Effector memory CD8-positive, alpha-beta T cell (primary cell): Measurements from ENCODE around the gene LLGL1.

Experiments used
- ATAC-seq: fragments of 150-1000 bp; cut with Tn5 transposase; replicated peaks from 2 replicates; pipeline ENCODE4 v1.10.0; 2021; ENCODE audit warnings: mild to moderate bottlenecking, moderate library complexity
- DNase-seq, 3 experiments: peaks; one replicate each; pipeline ENCODE4 v3.0.0; 2021
- H3K27ac Mint-ChIP-seq, 2 donors: one replicate each; pipeline ENCODE4 v1.8.0; 2022; ENCODE audit warnings: mild to moderate bottlenecking in 2 of 2, mixed read lengths in 2 of 2, moderate library complexity in 2 of 2
- H3K27me3 Mint-ChIP-seq, 2 donors: one replicate each; pipeline ENCODE4 v1.8.0; 2022; ENCODE audit warnings: mixed read lengths in 2 of 2
- H3K36me3 Mint-ChIP-seq: one replicate; pipeline ENCODE4 v1.8.0; 2022; ENCODE audit warnings: mild to moderate bottlenecking, moderate library complexity, mixed read lengths; ENCODE audit not compliant: insufficient read depth
- H3K4me1 Mint-ChIP-seq, 2 donors: one replicate each; pipeline ENCODE4 v1.8.0; 2022; ENCODE audit warnings: low read depth in 2 of 2, mixed read lengths in 2 of 2
- H3K4me3 Mint-ChIP-seq, 2 donors: one replicate each; pipeline ENCODE4 v1.8.0; 2022; ENCODE audit warnings: mild to moderate bottlenecking in 2 of 2, mixed read lengths in 2 of 2, moderate library complexity in 2 of 2
- H3K9me3 Mint-ChIP-seq, 2 donors: one replicate each; pipeline ENCODE4 v1.8.0; 2022; ENCODE audit warnings: mixed read lengths in 2 of 2

The LLGL1 gene

DNA sequence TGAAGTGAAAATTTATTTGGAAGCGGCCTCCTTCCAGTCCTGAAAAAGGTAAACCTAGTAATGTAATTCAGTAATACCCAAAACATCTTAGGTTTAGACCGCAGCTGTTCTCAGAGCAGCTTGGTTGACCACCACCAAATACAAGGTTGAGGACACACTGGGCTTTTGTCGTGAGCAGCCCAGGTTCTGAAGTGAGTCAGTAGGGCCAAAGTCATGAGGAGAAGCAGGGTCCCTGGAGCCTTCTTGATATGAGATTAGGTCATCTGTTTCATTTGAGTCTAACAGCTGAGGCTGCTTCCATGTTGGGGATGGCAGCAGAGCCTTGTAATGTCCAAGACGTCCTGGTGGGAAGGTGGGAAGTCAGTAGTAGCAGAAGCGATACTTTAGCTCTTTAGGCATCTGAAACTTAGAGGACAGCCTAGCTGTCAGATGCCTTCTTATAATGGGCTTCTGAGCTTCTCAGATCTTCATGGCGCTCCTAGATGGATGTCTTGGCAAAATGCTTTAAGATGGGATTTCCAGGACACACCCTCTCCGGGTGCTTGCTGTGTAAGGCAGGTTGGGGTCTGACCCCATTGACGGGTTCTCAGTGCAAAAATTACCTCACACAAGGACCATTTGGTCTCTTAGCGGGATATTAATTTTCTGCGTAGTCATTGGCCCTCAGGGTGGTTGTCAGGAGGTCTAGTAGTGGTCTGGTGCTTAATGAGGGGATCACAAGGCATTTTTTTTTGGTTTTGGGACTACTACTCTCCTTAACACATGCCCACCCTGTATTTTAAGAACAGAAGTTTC is 39.4 kb upstream of the LLGL1 start:
- no peak for ATAC-seq
- no peaks in the 10 kb centered on the region for H3K9me3 Mint-ChIP-seq

DNA sequence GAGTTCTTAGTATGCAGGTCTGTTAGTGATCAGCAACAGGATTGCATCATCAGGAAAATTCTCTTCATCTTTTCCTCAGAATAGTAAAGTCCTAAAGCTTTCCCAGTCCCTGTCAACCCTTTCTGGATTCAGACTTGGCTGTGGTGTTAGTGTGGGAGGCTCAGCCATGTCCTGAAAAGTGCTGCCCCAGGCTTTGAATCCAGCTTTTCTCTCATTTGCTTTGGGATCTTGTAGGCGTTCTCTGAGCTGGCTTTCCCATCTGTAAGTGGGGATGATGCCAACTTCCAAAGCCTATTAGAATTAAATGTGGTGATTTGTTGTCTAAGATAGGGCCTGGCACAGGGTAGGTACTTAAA is 38.8 kb upstream of the LLGL1 start:
- Mint-ChIP-seq H3K27ac (peak overlapping the region; percentile 45 to 98), H3K36me3 (peaks cover 68% of the 10 kb centered on the region), H3K9me3 (no peaks in the 10 kb centered on the region), H3K27me3 (no peaks in the 10 kb centered on the region), H3K4me1 (peaks cover 66 to 72% of the 10 kb centered on the region in 2 donors), H3K4me3 (peak overlapping the region; percentile 94 to 96)
- ATAC-seq (no peak), DNase-seq (no peak)

More for the DNA sequence above, 39.4 kb upstream of the LLGL1 start:
- H3K36me3 Mint-ChIP-seq = peaks cover 72% of the 10 kb centered on the region
- H3K4me1 Mint-ChIP-seq = peaks cover 60 to 66% of the 10 kb centered on the region in 2 donors
- H3K27me3 Mint-ChIP-seq = no peaks in the 10 kb centered on the region
- peak overlapping the region; percentile 98 to 99 for H3K27ac Mint-ChIP-seq
- peak overlapping the region; percentile 94 to 96 for H3K4me3 Mint-ChIP-seq
- DNase-seq = no peak

DNA sequence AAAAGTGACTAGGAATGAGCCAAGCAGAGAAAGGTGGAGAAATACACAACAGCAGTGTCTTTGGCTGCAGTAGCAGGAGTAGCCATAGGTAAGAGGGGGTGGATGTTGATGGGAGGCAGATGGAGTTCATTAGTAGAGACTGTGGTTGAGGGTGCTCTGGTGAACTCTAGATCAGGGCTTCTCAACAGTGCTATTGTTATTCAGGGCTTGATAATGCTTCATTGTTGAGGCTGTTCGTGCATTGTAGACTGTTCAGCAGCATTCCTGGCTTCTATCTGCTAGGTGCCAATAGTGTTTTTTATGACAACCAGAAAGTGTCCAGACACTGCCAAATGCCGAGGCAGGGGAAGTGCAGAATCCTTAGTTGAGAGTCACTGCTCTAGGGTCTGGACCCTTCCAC is 38.2 kb upstream of the LLGL1 start:
- Mint-ChIP-seq H3K27ac (peak overlapping the region; percentile 45 to 98), H3K36me3 (peaks cover 64% of the 10 kb centered on the region), H3K4me1 (peaks cover 65 to 74% of the 10 kb centered on the region in 2 donors), H3K9me3 (no peaks in the 10 kb centered on the region), H3K4me3 (peak overlapping the region; percentile 94 to 96), H3K27me3 (no peaks in the 10 kb centered on the region)
- no peak for ATAC-seq
- no peak for DNase-seq

DNA sequence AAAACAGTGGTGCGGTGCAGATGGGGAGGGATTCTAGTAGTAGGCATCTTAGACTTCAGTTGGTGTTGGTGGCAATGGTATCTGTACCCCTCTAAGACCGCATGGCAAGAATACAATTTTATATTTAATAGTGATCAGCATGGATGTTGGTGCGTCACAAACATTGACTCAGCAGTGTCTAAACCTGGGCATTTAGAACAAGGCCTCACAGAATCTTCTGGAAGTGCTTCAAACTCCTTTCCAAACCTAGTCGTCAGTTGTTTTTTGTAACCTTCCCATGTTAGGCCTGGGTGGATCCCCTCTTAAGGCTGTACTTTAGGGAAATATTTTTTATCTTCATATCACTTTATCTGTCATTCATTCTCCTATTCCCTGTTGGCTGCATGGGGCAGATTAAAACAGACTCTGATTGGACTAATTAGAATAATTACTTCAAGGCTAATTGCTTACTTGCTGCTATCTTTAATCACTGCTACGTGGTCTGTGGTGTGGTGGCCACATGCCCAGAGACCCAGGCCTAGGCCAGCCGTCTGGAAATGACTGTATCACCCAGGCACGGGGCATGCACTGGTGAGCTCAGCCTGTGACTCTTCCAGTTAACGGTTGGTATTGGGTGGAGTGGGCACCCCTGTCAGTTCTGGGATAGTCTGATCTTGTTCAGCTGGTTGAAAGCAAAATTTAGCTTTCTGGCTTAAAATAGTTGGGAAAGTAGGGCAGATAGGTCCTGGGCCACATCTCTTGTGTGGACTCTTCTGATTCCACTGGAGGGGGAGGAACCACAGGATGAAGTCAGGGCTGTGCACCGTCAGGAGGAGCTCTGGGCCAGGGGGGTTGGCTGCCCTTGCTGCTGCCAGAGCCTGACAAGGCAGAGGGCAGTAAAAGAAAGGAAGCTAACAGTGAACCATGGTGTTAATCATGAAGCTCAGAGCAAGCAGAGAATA is 37.3 kb upstream of the LLGL1 start:
- H3K4me3 Mint-ChIP-seq = peak overlapping the region; percentile 94 to 96
- no peaks in the 10 kb centered on the region for H3K9me3 Mint-ChIP-seq
- peaks cover 61 to 67% of the 10 kb centered on the region in 2 donors for H3K4me1 Mint-ChIP-seq
- no peak for DNase-seq
- H3K27me3 Mint-ChIP-seq = no peaks in the 10 kb centered on the region
- no peak for ATAC-seq
- peak overlapping the region; percentile 45 to 98 for H3K27ac Mint-ChIP-seq
- peaks cover 59% of the 10 kb centered on the region for H3K36me3 Mint-ChIP-seq

DNA sequence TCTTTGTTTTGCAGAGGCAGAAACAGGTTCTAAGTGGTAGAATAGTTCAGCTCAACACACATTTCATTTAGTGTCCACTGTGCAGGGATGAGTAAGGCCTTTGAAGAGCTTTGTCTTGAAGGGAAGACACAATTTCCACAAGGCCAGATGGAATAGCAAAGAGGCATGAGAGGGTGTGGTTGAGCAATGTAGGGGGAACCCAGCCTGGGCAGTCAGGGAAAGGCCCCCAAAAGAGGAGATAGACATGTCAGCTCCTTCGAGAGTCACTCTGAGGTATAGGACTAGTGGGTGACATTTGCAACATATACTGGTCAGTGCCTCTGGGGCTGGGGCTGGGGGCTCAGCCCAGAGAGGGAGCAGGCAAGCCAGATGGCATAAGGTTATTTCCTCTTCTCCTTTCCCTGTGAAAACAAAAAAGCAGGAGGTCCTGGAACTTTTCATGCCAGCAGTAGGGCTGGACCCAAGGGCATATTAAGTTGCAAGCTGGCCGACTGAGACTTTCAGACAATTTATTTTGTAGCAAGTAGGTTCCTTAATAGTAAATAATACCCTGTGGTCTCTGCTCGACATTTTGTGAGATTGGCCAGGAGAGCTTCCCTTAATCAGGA is 34.7 kb upstream of the LLGL1 start:
- DNase-seq (no peak), ATAC-seq (no peak)
- H3K27ac Mint-ChIP-seq = peak overlapping the region; percentile 46 to 98
- peaks cover 59% of the 10 kb centered on the region for H3K36me3 Mint-ChIP-seq
- peaks cover 64 to 76% of the 10 kb centered on the region in 2 donors for H3K4me1 Mint-ChIP-seq
- H3K4me3 Mint-ChIP-seq = peak overlapping the region; percentile 7 to 49
- H3K9me3 Mint-ChIP-seq = no peaks in the 10 kb centered on the region
- no peaks in the 10 kb centered on the region for H3K27me3 Mint-ChIP-seq

DNA sequence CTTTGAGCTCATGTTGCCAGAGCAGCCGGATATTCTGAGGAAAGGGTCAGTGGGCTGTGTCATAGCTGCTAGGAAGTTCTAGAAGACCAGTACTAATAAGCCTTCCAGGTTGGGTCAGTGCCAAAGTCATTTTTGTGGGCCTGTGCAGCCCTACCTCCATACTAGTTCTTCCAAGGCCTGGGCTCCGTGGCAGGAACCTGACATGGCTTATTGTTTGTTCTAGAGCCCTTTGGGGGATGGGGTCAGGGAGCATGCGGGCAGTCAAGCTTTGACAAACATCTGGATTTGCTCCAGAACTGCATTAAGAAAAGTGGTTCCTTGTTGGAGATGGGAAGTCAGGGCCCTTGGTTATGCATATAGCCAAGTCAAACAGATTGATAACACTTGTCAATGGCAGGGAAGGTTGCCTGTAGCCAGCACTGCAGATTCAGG is 34.2 kb upstream of the LLGL1 start:
- ATAC-seq (no peak), DNase-seq (no peak)
- Mint-ChIP-seq H3K36me3 (peaks cover 61% of the 10 kb centered on the region), H3K27me3 (no peaks in the 10 kb centered on the region), H3K9me3 (no peaks in the 10 kb centered on the region), H3K4me3 (peak overlapping the region in 1 of 2 donors; percentile 27), H3K27ac (peak overlapping the region; percentile 25 to 41), H3K4me1 (peaks cover 61 to 71% of the 10 kb centered on the region in 2 donors)

DNA sequence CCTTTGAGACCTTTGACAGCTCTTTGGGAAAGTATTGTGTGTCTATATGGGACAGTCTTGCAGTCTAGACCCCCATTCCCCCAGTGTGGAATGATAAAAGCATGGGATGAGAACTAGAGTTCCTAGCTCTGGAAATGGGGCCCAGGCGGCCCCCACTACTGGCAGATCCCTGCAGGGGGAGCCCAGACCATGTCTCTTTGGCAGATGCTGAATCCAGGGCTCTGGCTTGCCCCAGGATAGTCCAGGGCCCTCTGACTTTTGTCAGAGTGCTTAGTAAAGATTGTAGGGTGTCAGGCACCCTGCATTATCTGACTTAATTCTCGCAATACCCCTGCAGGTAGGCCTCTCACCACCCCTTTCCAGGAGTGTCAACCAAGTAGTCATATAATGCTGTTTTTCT is 33.5 kb upstream of the LLGL1 start:
- Mint-ChIP-seq H3K27ac (peak overlapping the region; percentile 25 to 41), H3K36me3 (peaks cover 63% of the 10 kb centered on the region), H3K27me3 (no peaks in the 10 kb centered on the region), H3K9me3 (no peaks in the 10 kb centered on the region), H3K4me3 (peak overlapping the region in 1 of 2 donors; percentile 27), H3K4me1 (peaks cover 56 to 66% of the 10 kb centered on the region in 2 donors)
- DNase-seq = no peak
- ATAC-seq = peak; percentile 33

DNA sequence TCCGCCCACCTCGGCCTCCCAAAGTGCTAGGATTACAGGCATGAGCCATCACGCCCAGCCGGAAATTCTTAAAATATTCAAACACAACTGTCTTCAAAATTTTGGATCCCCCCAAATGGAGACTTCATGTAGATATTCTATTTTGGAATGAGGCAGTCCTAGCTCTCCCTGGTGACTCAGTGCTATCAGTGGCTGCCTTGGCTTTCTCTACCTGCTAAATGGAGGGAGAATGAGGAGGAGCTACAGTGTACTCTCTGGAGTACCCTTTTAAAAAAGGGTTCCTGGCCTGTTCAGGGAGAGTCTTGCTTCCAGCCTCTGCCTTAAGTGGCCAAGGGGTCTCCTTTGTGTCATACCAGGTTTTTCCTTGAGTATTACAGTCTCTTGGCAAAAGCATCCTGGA is 31.0 kb upstream of the LLGL1 start:
- H3K27me3 Mint-ChIP-seq = no peaks in the 10 kb centered on the region
- H3K36me3 Mint-ChIP-seq = peaks cover 67% of the 10 kb centered on the region
- H3K27ac Mint-ChIP-seq = peak overlapping the region in 1 of 2 donors; percentile 68
- H3K4me1 Mint-ChIP-seq = peaks cover 58 to 68% of the 10 kb centered on the region in 2 donors
- no peak for DNase-seq
- no peaks in the 10 kb centered on the region for H3K9me3 Mint-ChIP-seq
- no peak overlapping the region for H3K4me3 Mint-ChIP-seq
- no peak for ATAC-seq

DNA sequence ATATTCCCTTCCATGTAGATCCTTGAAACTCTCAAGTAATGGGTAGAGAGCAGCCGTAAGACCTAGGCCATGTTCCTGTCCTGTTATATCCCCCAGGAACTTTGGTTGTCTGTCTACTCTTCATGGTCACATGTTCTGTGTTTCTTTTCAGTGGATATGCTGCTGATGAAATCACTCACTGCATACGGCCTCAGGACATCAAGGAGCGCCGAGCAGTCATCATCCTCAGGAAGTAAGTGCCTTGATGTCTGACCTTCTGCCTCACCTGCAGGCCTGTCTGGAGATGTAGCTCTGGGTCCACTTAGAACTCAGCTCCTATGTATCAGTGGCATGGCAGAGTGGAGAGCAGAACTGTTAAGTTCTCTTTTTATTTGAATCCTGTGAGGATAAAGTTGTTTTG is 30.6 kb upstream of the LLGL1 start:
- no peaks in the 10 kb centered on the region for H3K9me3 Mint-ChIP-seq
- no peak for DNase-seq
- peaks cover 56 to 65% of the 10 kb centered on the region in 2 donors for H3K4me1 Mint-ChIP-seq
- H3K36me3 Mint-ChIP-seq = peaks cover 66% of the 10 kb centered on the region
- ATAC-seq = no peak
- peak overlapping the region; percentile 33 to 68 for H3K27ac Mint-ChIP-seq
- H3K4me3 Mint-ChIP-seq = no peak overlapping the region
- no peaks in the 10 kb centered on the region for H3K27me3 Mint-ChIP-seq

DNA sequence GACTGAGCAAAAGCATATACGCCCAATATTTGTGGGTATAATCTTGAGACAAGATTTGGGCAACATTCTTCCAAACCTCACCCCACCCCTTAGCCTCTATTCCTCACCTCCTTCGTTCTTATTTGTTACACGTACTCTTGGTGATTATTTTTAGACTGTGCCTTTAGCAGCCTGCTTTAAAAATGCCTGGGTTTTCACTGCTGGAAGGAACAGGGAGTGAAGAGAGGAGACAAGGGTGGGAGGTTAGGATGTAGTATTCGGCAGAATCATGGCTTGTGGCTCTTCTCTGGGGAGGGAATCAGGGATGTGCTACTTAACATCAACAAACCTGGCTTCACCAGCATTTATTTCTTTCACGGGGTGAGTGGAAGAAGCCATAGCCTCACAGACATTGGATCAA is 30.2 kb upstream of the LLGL1 start:
- DNase-seq (no peak), ATAC-seq (no peak)
- Mint-ChIP-seq H3K9me3 (no peaks in the 10 kb centered on the region), H3K4me3 (no peak overlapping the region), H3K27ac (peak overlapping the region; percentile 33 to 68), H3K27me3 (no peaks in the 10 kb centered on the region), H3K36me3 (peaks cover 67% of the 10 kb centered on the region), H3K4me1 (peaks cover 57 to 66% of the 10 kb centered on the region in 2 donors)

DNA sequence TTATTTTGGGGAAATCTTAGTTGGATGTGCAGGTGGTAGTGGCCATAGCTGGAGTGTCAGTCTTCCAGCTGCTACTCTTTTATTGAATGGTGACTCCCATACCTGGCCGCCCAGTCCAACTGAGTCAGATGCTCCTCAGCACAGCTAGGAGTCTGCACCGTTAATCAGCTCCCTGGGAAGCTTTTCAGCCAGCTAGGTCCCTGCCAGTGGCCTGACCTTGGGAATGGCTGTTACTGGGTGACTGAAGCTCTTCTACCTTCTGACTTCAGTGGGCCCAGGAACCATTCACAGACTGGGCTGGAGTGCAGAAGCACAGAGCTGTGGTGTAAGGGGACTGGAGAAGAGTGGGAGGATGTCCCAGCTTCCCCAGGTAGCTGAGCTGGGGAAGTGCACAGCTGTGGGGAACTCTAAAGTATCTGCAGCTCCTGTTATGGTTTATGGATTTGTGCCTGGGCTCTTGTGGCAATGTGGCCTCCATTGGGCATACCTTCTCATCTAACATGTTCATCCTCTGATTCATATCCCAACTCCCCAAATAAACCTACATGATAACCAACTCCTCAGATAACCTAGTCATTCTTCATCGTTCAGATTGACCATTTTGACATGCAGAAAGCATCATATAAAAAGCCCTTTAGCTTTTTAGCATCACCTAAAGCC is 27.8 kb upstream of the LLGL1 start:
- DNase-seq = no peak
- peaks cover 65% of the 10 kb centered on the region for H3K36me3 Mint-ChIP-seq
- H3K9me3 Mint-ChIP-seq = no peaks in the 10 kb centered on the region
- H3K27me3 Mint-ChIP-seq = no peaks in the 10 kb centered on the region
- no peak overlapping the region for H3K4me3 Mint-ChIP-seq
- H3K4me1 Mint-ChIP-seq = peaks cover 49 to 63% of the 10 kb centered on the region in 2 donors
- ATAC-seq = no peak
- H3K27ac Mint-ChIP-seq = peak overlapping the region; percentile 22 to 59

DNA sequence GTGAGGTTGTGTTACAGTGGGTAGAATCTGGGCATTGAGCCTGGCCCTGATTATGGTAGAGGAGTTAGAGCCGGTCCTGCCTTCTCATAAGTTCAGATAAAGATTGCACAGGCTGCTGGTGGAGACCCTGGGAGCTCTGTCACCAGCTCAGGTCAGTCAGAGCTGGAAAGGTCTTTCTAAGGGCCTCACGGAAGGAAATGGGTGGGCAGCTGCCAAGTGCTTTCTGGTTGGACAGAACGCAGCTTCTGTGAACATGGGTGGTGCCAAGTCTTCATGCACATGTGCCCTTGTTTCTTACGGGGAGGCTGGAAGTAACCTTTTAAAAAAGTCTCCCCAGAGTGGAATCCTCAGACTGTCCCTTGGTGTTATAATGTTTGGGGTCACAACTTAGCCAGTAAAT is 26.9 kb upstream of the LLGL1 start:
- Mint-ChIP-seq H3K4me3 (no peak overlapping the region), H3K27me3 (no peaks in the 10 kb centered on the region), H3K9me3 (no peaks in the 10 kb centered on the region), H3K4me1 (peaks cover 50 to 62% of the 10 kb centered on the region in 2 donors), H3K36me3 (peaks cover 61% of the 10 kb centered on the region), H3K27ac (peak overlapping the region; percentile 22 to 59)
- ATAC-seq (no peak), DNase-seq (no peak)

DNA sequence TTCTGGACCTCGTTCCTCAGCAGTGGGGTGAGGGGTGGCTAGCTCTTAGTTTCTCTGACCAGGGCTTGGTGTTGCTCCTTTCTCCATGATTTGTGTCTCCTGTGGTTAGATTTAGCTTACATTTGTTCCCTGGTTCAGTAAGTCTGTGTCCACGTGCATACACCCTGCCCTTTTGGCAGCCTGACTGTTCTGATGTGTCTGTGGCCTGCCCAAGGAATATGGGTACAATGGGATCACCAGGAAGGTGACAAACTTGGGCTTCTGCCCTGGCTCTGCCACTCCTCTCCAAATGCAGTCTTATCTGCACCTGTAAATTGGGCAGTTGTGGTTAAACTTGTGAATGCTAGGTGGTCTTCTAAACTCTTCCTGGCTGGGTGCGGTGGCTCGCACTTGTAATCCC is 24.3 kb upstream of the LLGL1 start:
- DNase-seq (no peak), ATAC-seq (no peak)
- Mint-ChIP-seq H3K27me3 (no peaks in the 10 kb centered on the region), H3K4me3 (no peak overlapping the region), H3K36me3 (peaks cover 56% of the 10 kb centered on the region), H3K4me1 (peaks cover 43 to 48% of the 10 kb centered on the region in 2 donors), H3K27ac (peak overlapping the region; percentile 51 to 71), H3K9me3 (no peaks in the 10 kb centered on the region)
